NCI-H2029 treated with DMSO at 0.1 percent for 48 hours (cell line): ENCODE results near the gene ADGRB3.
"Not testable (repeated sequence)": the region's sequence is repeated elsewhere in the genome, so short reads cannot be mapped to it uniquely, and the experiment has no call there.

Experiments used
- DNase-seq: peaks from one replicate; lab custom pipeline; 2025; lab: John Stamatoyannopoulos, UW

ADGRB3 gene

GRCh38 chr6:69433116-69433515, 798.0 kb downstream of the ADGRB3 start:
- DNase-seq: not testable (repeated sequence)

GRCh38 chr6:69438113-69438512, 803.0 kb downstream of the ADGRB3 start:
- no peak for DNase-seq
